ENCODE data around the gene SLC6A19. TPM values are rescaled to one million over a fixed set of nuclear protein-coding genes. Genes with fewer than 3 reads are reported as not detected.

The SLC6A19 gene
- total RNA-seq = 2.2 and 2.6 TPM in 2 replicates
- long read RNA-seq, full-length matches to known transcripts = 1 of 1 reads
- long read RNA-seq, partial matches to known transcripts = 0 of 1 reads
- long read RNA-seq, other reads (novel, unspliced or antisense) = 0 of 1 reads

- H3K4me1 Mint-ChIP-seq (ENCODE audit: low read depth) = peaks cover 15% of the 10 kb centered on the region
- H3K27ac Mint-ChIP-seq = no peak within 1 kb of the TSS
- no peak within 1 kb of the TSS for H3K4me3 Mint-ChIP-seq (ENCODE audit: low read depth)
- peaks cover 5% of the 10 kb centered on the region for H3K27me3 Mint-ChIP-seq
- no peak for DNase-seq (ENCODE audit: low spot score, unreplicated experiment)
- peaks cover 3% of the 10 kb centered on the region for H3K9me3 Mint-ChIP-seq (ENCODE audit: low read depth)
- no peak for TF ChIP-seq CTCF (IDR thresholded peaks at IDR 0.05; ENCODE audit: unreplicated experiment)
- no peaks in the 10 kb centered on the region for H3K36me3 Mint-ChIP-seq (ENCODE audit: insufficient read depth)
Measured at GRCh38 chr5:1201327-1202025, at the start of gene SLC6A19. TSS of gene SLC6A19 (plus strand) at chr5:1201595. CDS start at chr5:1201651, 56 bp downstream.

DNA sequence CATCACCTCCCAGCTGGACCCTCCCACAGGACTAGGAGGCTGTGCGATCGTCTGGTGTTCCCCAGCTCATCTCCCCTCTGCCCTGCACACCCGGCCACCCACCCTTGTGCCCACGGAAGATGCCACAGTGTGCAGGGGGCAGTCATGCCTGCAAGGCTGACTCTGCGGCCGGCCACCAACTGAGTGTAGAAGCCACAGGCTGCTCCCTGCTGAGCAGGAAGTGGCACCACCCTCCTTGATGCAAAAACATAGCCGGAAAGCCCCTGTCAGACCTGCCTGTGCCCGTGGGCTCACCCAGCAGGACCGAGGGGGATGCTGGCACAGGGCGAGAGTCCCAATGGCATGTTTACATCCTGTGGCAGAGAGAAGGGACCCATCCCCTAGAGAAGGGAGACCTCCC is 49.2 kb upstream of the SLC6A19 start:
- no peaks in the 10 kb centered on the region for H3K36me3 Mint-ChIP-seq (ENCODE audit: insufficient read depth)
- H3K27me3 Mint-ChIP-seq = peaks cover 40% of the 10 kb centered on the region
- H3K27ac Mint-ChIP-seq = no peak overlapping the region
- no peak for DNase-seq (ENCODE audit: low spot score, unreplicated experiment)
- no peaks in the 10 kb centered on the region for H3K9me3 Mint-ChIP-seq (ENCODE audit: low read depth)
- no peak for TF ChIP-seq CTCF (IDR thresholded peaks at IDR 0.05; ENCODE audit: unreplicated experiment)
- H3K4me3 Mint-ChIP-seq (ENCODE audit: low read depth) = no peak overlapping the region
- peaks cover 2% of the 10 kb centered on the region for H3K4me1 Mint-ChIP-seq (ENCODE audit: low read depth)

- peaks cover 1% of the 10 kb centered on the region for H3K4me1 Mint-ChIP-seq (ENCODE audit: low read depth)
- H3K36me3 Mint-ChIP-seq (ENCODE audit: insufficient read depth) = no peaks in the 10 kb centered on the region
- no peak for TF ChIP-seq CTCF (IDR thresholded peaks at IDR 0.05; ENCODE audit: unreplicated experiment)
- DNase-seq (ENCODE audit: low spot score, unreplicated experiment) = no peak
- no peaks in the 10 kb centered on the region for H3K9me3 Mint-ChIP-seq (ENCODE audit: low read depth)
- no peak overlapping the region for H3K4me3 Mint-ChIP-seq (ENCODE audit: low read depth)
- H3K27ac Mint-ChIP-seq = no peak overlapping the region
- peaks cover 47% of the 10 kb centered on the region for H3K27me3 Mint-ChIP-seq
Measured at GRCh38 chr5:1152771-1153282, 48.6 kb upstream of the SLC6A19 start.

- Mint-ChIP-seq H3K4me1 (ENCODE audit: low read depth) (peaks cover 1% of the 10 kb centered on the region), H3K9me3 (ENCODE audit: low read depth) (no peaks in the 10 kb centered on the region), H3K27ac (no peak overlapping the region), H3K4me3 (ENCODE audit: low read depth) (no peak overlapping the region), H3K27me3 (peaks cover 53% of the 10 kb centered on the region), H3K36me3 (ENCODE audit: insufficient read depth) (no peaks in the 10 kb centered on the region)
- DNase-seq (ENCODE audit: low spot score, unreplicated experiment) = no peak
- no peak for TF ChIP-seq CTCF (IDR thresholded peaks at IDR 0.05; ENCODE audit: unreplicated experiment)
Measured at GRCh38 chr5:1153428-1153827, 48.0 kb upstream of the SLC6A19 start.

DNA sequence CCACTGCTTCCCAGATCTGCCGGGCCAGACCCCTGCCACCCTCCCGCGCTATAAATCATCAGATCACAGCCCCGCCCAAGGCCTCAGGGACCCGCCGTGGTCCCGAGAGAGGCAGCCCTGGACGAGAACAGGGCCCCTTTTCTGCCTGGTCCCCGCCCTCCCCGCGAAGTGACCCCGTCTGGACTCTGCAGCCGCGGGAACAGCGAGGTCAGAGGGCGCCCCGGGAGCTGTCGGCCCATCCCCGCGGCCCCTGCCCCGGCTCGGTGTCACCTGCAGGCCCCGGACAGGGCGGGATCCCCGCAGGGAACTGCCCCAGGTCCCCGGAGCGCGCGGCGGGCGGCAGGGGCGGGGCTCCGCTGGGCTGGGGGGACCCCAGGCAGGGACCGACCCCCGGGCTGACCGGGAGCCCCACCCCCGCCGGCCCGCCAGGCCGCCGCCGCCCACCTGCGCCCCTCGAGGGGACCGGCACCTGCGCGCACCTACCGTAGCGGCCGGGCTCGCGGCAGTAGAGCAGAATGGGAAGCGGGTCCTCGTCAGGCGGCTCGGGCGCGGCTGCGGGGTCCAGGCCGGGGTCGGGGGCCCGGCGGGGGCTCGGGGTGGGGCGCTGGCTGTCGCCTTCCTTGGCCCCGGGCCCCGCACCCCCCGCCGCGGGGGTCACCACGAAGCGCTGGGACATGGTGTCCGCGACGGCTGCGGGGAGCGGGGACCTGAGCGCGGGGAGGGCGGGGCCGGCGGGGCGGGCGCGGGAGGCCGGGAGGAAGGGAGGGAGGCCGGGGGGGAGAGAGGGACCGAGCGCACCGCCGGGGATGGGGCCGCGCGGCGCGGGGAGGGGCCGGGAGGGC is 46.0 kb upstream of the SLC6A19 start:
- H3K27me3 Mint-ChIP-seq = peaks cover 67% of the 10 kb centered on the region
- no peak overlapping the region for H3K27ac Mint-ChIP-seq
- H3K9me3 Mint-ChIP-seq (ENCODE audit: low read depth) = no peaks in the 10 kb centered on the region
- H3K4me1 Mint-ChIP-seq (ENCODE audit: low read depth) = peaks cover 12% of the 10 kb centered on the region
- no peak for DNase-seq (ENCODE audit: low spot score, unreplicated experiment)
- no peak overlapping the region for H3K4me3 Mint-ChIP-seq (ENCODE audit: low read depth)
- no peak for TF ChIP-seq CTCF (IDR thresholded peaks at IDR 0.05; ENCODE audit: unreplicated experiment)
- no peaks in the 10 kb centered on the region for H3K36me3 Mint-ChIP-seq (ENCODE audit: insufficient read depth)
